Neural cell (in vitro differentiated cells): ENCODE results near the gene DNAJA3. TPM values are rescaled to one million over a fixed set of nuclear protein-coding genes. Genes with fewer than 3 reads are reported as not detected.

Experiments
- H2AFZ ChIP-seq: fragments of 200-600, 300-800 bp; sonication (generic), shearing (Covaris generic); 2 replicates; pipeline ENCODE4 v1.6.0; 2014; ENCODE audit warnings: low read depth, mild to moderate bottlenecking, antibody characterized with exemption, low read length, moderate library complexity
- H3F3A ChIP-seq: fragments of 200-600 bp; shearing (Covaris generic); 2 replicates; pipeline ENCODE4 v1.6.1; 2016; ENCODE audit warnings: mild to moderate bottlenecking, moderate library complexity, mixed read lengths, antibody characterized with exemption, low read length; ENCODE audit not compliant: insufficient read depth, poor library complexity, severe bottlenecking
- H3K27ac ChIP-seq: fragments of 200-600, 300-800 bp; sonication (generic), shearing (Covaris generic); 2 replicates; pipeline ENCODE4 v1.5.1; 2014; ENCODE audit warnings: mild to moderate bottlenecking, low read length, moderate library complexity
- H3K27me3 ChIP-seq: fragments of 300-800, 200-600 bp; sonication (generic), shearing (Covaris generic); 2 replicates; pipeline ENCODE4 v1.6.0; 2014; ENCODE audit warnings: mild to moderate bottlenecking, low read depth, low read length, moderate library complexity; ENCODE audit not compliant: insufficient read depth
- H3K36me3 ChIP-seq: fragments of 300-800, 200-600 bp; sonication (generic), shearing (Covaris generic); 2 replicates; pipeline ENCODE4 v1.5.1; 2014; ENCODE audit warnings: mild to moderate bottlenecking, antibody characterized with exemption, low read length, moderate library complexity; ENCODE audit not compliant: insufficient read depth
- H3K4me2 ChIP-seq: fragments of 300-800, 200-600 bp; sonication (generic), shearing (Covaris generic); 2 replicates; pipeline ENCODE4 v1.6.0; 2014; ENCODE audit warnings: mild to moderate bottlenecking, low read length
- H3K4me3 ChIP-seq: fragments of 300-800, 200-600 bp; sonication (generic), shearing (Covaris generic); 2 replicates; pipeline ENCODE4 v1.5.1; 2014; ENCODE audit warnings: mild to moderate bottlenecking, low read length, moderate library complexity
- H3K79me2 ChIP-seq: fragments of 200-600 bp; shearing (Covaris generic); replicated peaks from 2 replicates; pipeline ENCODE4 v1.6.0; 2014; ENCODE audit warnings: mild to moderate bottlenecking, low read length, moderate library complexity; ENCODE audit not compliant: insufficient read depth
- H3K9ac ChIP-seq: fragments of 300-800, 200-600 bp; sonication (generic), shearing (Covaris generic); 2 replicates; pipeline ENCODE4 v1.6.1; 2016; ENCODE audit warnings: mild to moderate bottlenecking, low read length, mixed read lengths
- H3K9me2 ChIP-seq: fragments of 200-600 bp; shearing (Covaris generic); 2 replicates; pipeline ENCODE4 v1.6.1; 2016; ENCODE audit warnings: mild to moderate bottlenecking, low read length, mixed read lengths; ENCODE audit not compliant: insufficient read depth
- H3K9me3 ChIP-seq: fragments of 200-600, 300-800 bp; sonication (generic), shearing (Covaris generic); 2 replicates; pipeline ENCODE4 v1.6.1; 2016; ENCODE audit warnings: mild to moderate bottlenecking, mixed run types, low read length, moderate library complexity, mixed read lengths
- H4K20me1 ChIP-seq: fragments of 200-600 bp; shearing (Covaris generic); 2 replicates; pipeline ENCODE4 v1.6.1; 2016; ENCODE audit warnings: mild to moderate bottlenecking, mixed run types; ENCODE audit not compliant: insufficient read depth
- EP300 ChIP-seq: fragments of 450-650 bp; conservative IDR thresholded peaks from 2 replicates; pipeline ENCODE4 v1.6.1; 2014; ENCODE audit warnings: antibody characterized with exemption, mild to moderate bottlenecking, moderate library complexity; ENCODE audit not compliant: poor library complexity, severe bottlenecking
- EZH2 ChIP-seq: fragments of 200-600, 300-800 bp; shearing (Covaris generic), sonication (generic); IDR thresholded peaks from 2 replicates; pipeline ENCODE4 v1.6.1; 2014; ENCODE audit warnings: antibody characterized with exemption, low read length, borderline replicate concordance, mild to moderate bottlenecking; ENCODE audit not compliant: insufficient read depth, poor library complexity, severe bottlenecking
- MXI1 ChIP-seq: fragments of 450-650 bp; conservative IDR thresholded peaks from 2 replicates; pipeline ENCODE4 v1.6.1; 2014; ENCODE audit warnings: antibody characterized with exemption, mild to moderate bottlenecking; ENCODE audit not compliant: poor library complexity, severe bottlenecking
- POLR2AphosphoS5 ChIP-seq: IDR thresholded peaks from 2 replicates; pipeline ENCODE4 v1.6.1; 2012
- RAD21 ChIP-seq: fragments of 450-650 bp; conservative IDR thresholded peaks from 2 replicates; pipeline ENCODE4 v1.6.1; 2014; ENCODE audit warnings: antibody characterized with exemption, mild to moderate bottlenecking, moderate library complexity
- REST ChIP-seq: IDR thresholded peaks from 2 replicates; pipeline ENCODE4 v1.6.1; 2012; ENCODE audit warnings: borderline replicate concordance
- SMC3 ChIP-seq: fragments of 450-650 bp; conservative IDR thresholded peaks from 2 replicates; pipeline ENCODE4 v1.6.1; 2014; ENCODE audit warnings: antibody characterized with exemption, mild to moderate bottlenecking, moderate library complexity; ENCODE audit not compliant: poor library complexity
- TAF1 ChIP-seq: IDR thresholded peaks from 2 replicates; pipeline ENCODE4 v1.6.1; 2012; ENCODE audit warnings: low read depth
- polyA plus RNA-seq: library from polyadenylated mRNA; depleted of rRNA; stranded (reverse); fragments of >200 nt; gene quantifications from 2 replicates; pipeline ENCODE4 v1.2.3, GENCODE V29; 2014
- TF ChIP-seq, protein P1 (sequence below): fragments of 450-650 bp; IDR thresholded peaks from 2 replicates; pipeline ENCODE4 v1.5.1; 2014; ENCODE audit warnings: antibody characterized with exemption, mild to moderate bottlenecking, moderate library complexity; ENCODE audit not compliant: poor library complexity, severe bottlenecking

Gene DNAJA3
- polyA plus RNA-seq, 1 donor from 2014 or later = 44.8 TPM

DNA sequence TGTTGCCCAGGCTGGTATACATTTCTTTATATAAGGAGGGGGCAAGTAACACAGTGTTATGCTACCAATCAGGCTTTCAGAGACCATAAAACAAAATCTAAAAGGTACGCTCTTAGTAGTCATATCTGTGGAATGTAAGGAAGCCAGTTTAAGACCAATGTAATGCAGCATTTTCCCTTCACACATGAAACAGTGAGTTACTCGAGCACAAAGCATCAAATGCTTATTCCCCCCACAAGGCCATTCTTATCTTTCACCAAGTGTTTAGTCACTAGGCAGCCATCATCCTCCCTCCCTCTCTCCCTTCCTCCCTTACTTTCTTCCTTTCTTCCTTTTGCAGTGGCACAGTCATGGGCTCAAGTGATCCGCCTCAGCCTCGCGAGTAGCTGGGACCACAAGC is 63.4 kb downstream of the DNAJA3 start:
- no peaks in the 10 kb centered on the region for H3F3A ChIP-seq
- H3K9me3 ChIP-seq = no peaks in the 10 kb centered on the region
- no peaks in the 10 kb centered on the region for H3K27me3 ChIP-seq
- H3K79me2 ChIP-seq = no peaks in the 10 kb centered on the region
- TF ChIP-seq REST (no peak), MXI1 (no peak), TAF1 (no peak), POLR2AphosphoS5 (no peak), SMC3 (no peak), EZH2 (no peak), RAD21 (no peak), EP300 (no peak)
- TF ChIP-seq, protein P1, sequence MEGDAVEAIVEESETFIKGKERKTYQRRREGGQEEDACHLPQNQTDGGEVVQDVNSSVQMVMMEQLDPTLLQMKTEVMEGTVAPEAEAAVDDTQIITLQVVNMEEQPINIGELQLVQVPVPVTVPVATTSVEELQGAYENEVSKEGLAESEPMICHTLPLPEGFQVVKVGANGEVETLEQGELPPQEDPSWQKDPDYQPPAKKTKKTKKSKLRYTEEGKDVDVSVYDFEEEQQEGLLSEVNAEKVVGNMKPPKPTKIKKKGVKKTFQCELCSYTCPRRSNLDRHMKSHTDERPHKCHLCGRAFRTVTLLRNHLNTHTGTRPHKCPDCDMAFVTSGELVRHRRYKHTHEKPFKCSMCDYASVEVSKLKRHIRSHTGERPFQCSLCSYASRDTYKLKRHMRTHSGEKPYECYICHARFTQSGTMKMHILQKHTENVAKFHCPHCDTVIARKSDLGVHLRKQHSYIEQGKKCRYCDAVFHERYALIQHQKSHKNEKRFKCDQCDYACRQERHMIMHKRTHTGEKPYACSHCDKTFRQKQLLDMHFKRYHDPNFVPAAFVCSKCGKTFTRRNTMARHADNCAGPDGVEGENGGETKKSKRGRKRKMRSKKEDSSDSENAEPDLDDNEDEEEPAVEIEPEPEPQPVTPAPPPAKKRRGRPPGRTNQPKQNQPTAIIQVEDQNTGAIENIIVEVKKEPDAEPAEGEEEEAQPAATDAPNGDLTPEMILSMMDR = no peak
- no peak overlapping the region for H3K27ac ChIP-seq
- no peak overlapping the region for H3K4me2 ChIP-seq
- no peak overlapping the region for H3K9ac ChIP-seq
- no peaks in the 10 kb centered on the region for H3K9me2 ChIP-seq
- H3K36me3 ChIP-seq = peaks cover 4% of the 10 kb centered on the region
- no peaks in the 10 kb centered on the region for H4K20me1 ChIP-seq
- no peak overlapping the region for H3K4me3 ChIP-seq
- no peak overlapping the region for H2AFZ ChIP-seq

GRCh38 chr16:4491898-4492297 is 66.2 kb downstream of the DNAJA3 start:
- Histone ChIP-seq H3K9me2 (no peaks in the 10 kb centered on the region), H3K36me3 (no peaks in the 10 kb centered on the region), H3K79me2 (no peaks in the 10 kb centered on the region)

More at GRCh38 chr16:4491898-4492297, 66.2 kb downstream of the DNAJA3 start:
- no peak overlapping the region for H3K9ac ChIP-seq
- no peak overlapping the region for H3K27ac ChIP-seq
- TF ChIP-seq EZH2 (no peak), TAF1 (no peak), SMC3 (no peak), EP300 (no peak), MXI1 (no peak), REST (no peak), RAD21 (no peak), POLR2AphosphoS5 (no peak)
- TF ChIP-seq, protein P1 = no peak
- no peaks in the 10 kb centered on the region for H4K20me1 ChIP-seq
- H3K27me3 ChIP-seq = no peaks in the 10 kb centered on the region
- no peak overlapping the region for H3K4me3 ChIP-seq
- no peaks in the 10 kb centered on the region for H3K9me3 ChIP-seq
- H2AFZ ChIP-seq = no peak overlapping the region
- no peaks in the 10 kb centered on the region for H3F3A ChIP-seq
- no peak overlapping the region for H3K4me2 ChIP-seq
